PC-3 (cell line): ENCODE data around the gene NOTCH1.

Experiments used
- CTCF ChIP-seq: fragments of 300-600 bp; sonication (generic); conservative IDR thresholded peaks from 2 replicates; pipeline ENCODE4 v1.5.1; 2017; ENCODE audit warnings: antibody characterized with exemption, low read depth, mild to moderate bottlenecking, low read length
- EZH2 ChIP-seq: fragments of 300-600 bp; sonication (generic); IDR thresholded peaks from one replicate; pipeline ENCODE4 v1.6.1; 2017; ENCODE audit warnings: antibody characterized with exemption, mild to moderate bottlenecking, low read length; ENCODE audit not compliant: unreplicated experiment
- EZH2phosphoT487 ChIP-seq: fragments of 300-600 bp; sonication (generic); IDR thresholded peaks from 2 replicates; pipeline ENCODE4 v1.6.1; 2018; ENCODE audit warnings: mild to moderate bottlenecking, antibody characterized with exemption, low read length, borderline replicate concordance

GRCh38 chr9:136590821-136591752 lies 45.2 kb upstream of the NOTCH1 start:
- TF ChIP-seq CTCF, result no peak
- TF ChIP-seq EZH2phosphoT487, result no peak
- TF ChIP-seq EZH2, result no peak
